ENCODE measurements around the gene MUL1. TPM values are rescaled to one million over a fixed set of nuclear protein-coding genes. Genes with fewer than 3 reads are reported as not detected.

Gene MUL1
- total RNA-seq, 4 donors from 2014 or later = 22.1 to 36.4 (median 27.1) TPM

DNA sequence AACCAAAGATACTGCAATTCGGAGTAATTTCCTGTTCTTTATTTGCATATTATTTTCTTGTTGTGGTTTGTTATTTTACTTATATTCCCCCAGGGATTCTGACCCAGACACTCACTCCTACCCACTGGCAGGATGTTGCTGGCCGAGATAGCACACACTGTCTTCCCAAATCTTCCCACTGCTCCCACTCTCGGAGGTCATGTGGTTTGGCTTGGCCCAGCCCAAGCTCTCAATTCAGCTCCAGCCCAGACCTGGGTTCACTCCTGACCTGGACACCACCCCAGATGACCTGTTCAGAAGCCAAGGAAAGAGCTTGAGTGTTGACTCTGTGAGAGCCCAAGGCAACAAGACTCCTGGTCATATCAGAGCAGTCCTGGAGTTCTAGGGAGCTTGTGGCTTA is 43.2 kb upstream of the MUL1 start:
- DNase-seq (ENCODE audit: low spot score) (no peak), ATAC-seq (ENCODE audit: low FRiP score) (no peak)
- TF ChIP-seq CTCF (IDR thresholded peaks at IDR 0.05) = no peak

DNA sequence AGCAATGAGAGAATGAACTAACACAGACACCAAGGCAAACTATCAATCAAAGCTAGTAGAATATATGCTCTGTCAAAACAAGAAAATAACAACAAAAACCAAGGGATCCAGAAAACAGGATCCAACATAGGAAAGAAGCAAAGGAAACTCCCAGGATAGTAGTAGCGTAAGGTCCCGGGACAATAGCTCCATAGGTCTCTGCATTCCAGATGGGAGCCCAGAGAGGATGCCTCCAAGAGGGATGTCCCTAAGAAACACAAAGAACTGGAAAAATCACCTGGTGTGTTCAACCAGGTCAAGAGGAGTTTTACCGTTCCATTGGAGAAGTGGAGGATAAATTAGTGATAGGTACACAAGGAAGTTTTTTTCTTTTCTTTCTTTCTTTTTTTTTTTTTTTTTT is 38.7 kb upstream of the MUL1 start:
- no peak for ATAC-seq (ENCODE audit: low FRiP score)
- no peak for TF ChIP-seq CTCF (IDR thresholded peaks at IDR 0.05)
- no peak for DNase-seq (ENCODE audit: low spot score)

DNA sequence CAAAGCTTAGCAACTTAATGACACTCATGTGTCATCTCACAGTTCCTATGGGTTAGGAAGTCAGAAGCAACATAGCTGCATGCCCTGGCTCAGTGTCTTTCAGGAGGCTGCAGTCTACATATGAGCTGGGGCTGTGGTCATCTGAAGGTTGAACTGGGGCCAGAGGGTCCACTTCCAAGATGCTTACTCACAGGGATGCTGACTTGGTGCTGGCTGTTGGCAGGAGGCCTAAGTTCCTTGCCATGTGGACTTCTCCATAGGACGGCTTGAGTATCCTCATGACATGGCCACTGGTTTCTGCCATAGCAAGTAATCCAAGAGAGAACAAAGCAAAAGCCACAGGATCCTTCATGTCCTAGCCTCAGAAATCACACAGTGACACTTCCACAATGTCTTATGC is 32.3 kb upstream of the MUL1 start:
- DNase-seq (ENCODE audit: low spot score) (no peak), ATAC-seq (ENCODE audit: low FRiP score) (no peak)
- no peak for TF ChIP-seq CTCF (IDR thresholded peaks at IDR 0.05)

DNA sequence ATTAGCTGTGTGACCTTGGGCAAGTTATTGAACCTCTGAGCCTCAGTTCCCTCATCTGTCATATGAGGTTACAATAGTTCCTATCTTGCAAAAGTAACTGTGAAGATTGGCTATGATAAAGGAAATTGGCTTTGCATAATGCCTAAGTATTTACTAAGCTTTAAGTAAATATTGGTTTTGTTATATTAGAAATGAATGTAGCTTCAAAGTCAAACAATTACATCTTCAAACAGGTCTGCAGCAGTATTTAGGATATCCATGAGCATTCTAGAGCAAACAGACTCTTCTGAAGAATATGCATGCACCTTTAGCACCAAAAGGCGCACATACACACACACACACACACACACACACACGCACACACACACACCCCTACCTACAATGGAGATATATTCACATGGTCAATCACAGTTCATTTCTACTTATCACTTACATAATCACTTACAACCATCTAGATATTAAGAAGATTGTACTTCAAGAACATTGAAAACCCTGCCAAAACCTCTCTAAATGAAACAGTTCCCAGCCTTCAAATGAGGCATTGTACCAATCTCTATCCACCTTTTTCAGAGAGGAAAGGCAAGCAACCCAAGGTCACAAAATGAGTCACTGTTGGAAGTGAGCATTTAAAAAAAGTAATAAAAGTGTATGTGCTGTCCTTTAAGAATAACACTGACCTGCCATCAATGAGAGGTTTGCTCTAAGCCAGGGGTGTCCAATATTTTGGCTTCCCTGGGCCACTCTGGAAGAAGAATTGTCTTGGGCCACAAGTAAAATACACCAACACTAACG is 31.0 kb upstream of the MUL1 start:
- DNase-seq (ENCODE audit: low spot score) = no peak
- ATAC-seq (ENCODE audit: low FRiP score) = no peak
- TF ChIP-seq CTCF (IDR thresholded peaks at IDR 0.05) = no peak

DNA sequence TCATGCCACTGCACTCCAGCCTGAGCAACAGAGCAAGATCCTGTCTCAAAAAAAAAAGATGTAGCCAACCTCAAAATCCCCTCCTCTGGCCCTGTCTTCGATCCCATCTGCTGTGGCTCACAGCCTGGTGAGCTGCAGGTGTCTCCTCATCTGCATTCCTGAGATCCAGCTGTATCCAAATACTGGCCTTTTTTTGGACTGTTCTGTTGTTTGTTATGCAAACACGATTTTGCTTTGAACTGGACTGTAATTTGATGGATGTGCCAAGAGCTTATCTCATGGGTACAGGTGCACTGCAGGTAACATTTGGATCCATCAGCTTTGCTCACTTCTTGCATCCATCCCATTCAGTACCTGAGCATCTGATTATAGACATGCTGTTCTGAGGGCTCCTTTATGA is 30.3 kb upstream of the MUL1 start:
- ATAC-seq (ENCODE audit: low FRiP score) (no peak), DNase-seq (ENCODE audit: low spot score) (no peak)
- no peak for TF ChIP-seq CTCF (IDR thresholded peaks at IDR 0.05)

DNA sequence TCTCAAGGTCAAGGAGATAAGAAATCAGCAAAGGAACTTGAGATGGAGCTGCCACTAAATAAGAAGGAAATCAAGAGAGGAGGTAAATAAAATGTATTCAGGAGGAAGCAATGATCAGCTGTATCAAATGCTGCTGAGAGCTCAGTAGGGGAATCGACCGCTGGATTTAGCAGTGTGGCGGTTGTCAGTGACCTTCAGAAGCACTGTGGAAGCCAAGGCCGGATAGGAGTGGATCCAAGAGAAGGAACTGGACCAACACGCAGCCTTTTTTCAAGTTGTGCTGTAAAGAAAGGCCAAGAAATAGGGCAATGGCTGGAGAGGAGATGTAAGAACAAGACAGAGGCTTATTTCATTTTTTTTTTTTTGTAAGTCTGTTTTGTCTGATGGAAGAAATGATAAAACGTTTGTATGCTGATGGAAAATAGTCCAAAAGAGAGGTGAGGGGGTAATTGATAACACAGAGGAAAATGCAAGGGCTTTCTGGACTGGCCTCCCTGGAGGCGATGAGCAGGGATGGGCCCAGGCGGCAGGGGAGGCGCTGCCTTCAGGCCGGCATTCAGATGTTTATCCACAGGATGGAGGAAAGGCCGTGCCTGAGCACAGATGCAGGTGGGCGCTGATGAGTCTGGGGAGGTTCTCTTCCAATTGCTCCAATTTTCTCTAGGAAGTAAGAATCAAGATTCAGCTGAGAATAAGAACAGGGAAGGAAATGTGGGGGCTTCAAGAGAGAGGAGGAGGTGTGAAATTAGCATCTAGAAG is 26.9 kb upstream of the MUL1 start:
- TF ChIP-seq CTCF (IDR thresholded peaks at IDR 0.05) = no peak
- ATAC-seq (ENCODE audit: low FRiP score) = no peak

DNA sequence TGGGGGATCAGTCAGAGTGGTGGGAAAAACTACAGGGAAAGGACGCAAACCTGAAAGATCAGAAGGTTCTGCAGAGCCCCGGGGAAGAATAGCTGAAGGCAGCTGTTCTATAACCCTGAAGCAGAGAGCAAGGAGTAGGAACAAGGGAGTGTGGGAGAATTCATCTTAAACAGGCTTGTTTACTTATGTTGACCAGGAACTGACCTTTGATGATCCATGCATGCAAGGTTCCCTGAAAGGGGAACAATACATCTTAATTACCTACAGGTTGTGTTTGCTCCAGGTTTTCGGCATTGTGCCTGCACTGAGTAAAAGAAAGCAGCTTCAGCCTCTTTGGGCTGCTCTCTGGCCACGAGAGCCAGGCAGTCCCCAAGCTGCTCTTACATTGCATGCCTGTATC is 25.7 kb upstream of the MUL1 start:
- no peak for ATAC-seq (ENCODE audit: low FRiP score)
- DNase-seq (ENCODE audit: low spot score) = no peak
- TF ChIP-seq CTCF (IDR thresholded peaks at IDR 0.05) = no peak

More for the DNA sequence above, 26.9 kb upstream of the MUL1 start:
- DNase-seq (ENCODE audit: low spot score) = no peak

Measured in omental fat pad (tissue), 4 donors.